Measurements from ENCODE around the gene PPP2R2C.

Gene PPP2R2C

DNA sequence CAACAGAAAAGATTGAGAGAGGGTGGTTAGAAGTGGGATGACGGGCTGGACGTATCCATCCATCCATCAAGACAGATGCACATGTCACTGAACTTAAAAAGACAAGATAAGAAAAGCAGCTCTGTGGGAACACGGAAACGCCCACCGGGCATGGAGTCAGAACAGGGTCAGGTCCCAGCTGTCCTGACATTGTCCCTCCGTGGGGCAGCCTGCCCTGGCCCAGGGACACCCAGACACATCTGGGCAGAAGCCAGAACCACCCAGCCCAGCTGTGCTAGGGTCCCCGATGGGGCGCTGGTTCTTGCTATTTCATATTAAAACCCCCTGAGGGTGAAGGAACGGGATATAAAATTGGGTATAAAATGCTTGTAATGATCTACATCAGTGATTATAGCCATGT is 88.5 kb downstream of the PPP2R2C start:
- in situ Hi-C loops (cut with MboI; ENCODE audit: low sequenced_read_pairs) = no loop called here

GRCh38 chr4:6383009-6383404 is 89.4 kb downstream of the PPP2R2C start:
- in situ Hi-C loops (cut with MboI; ENCODE audit: low sequenced_read_pairs) = no loop called here

GRCh38 chr4:6381571-6382123 is 90.8 kb downstream of the PPP2R2C start:
- in situ Hi-C loops (cut with MboI; ENCODE audit: low sequenced_read_pairs) = no loop called here

- in situ Hi-C loops (cut with MboI; ENCODE audit: low sequenced_read_pairs) = no loop called here
These were observed 91.5 kb downstream of the PPP2R2C start for GRCh38 chr4:6380746-6381410.

- in situ Hi-C loops (cut with MboI; ENCODE audit: low sequenced_read_pairs) = no loop called here
These were observed 92.4 kb downstream of the PPP2R2C start for GRCh38 chr4:6379767-6380745.

- in situ Hi-C loops (cut with MboI; ENCODE audit: low sequenced_read_pairs) = no loop called here
These were observed 93.6 kb downstream of the PPP2R2C start for GRCh38 chr4:6378493-6379445.

DNA sequence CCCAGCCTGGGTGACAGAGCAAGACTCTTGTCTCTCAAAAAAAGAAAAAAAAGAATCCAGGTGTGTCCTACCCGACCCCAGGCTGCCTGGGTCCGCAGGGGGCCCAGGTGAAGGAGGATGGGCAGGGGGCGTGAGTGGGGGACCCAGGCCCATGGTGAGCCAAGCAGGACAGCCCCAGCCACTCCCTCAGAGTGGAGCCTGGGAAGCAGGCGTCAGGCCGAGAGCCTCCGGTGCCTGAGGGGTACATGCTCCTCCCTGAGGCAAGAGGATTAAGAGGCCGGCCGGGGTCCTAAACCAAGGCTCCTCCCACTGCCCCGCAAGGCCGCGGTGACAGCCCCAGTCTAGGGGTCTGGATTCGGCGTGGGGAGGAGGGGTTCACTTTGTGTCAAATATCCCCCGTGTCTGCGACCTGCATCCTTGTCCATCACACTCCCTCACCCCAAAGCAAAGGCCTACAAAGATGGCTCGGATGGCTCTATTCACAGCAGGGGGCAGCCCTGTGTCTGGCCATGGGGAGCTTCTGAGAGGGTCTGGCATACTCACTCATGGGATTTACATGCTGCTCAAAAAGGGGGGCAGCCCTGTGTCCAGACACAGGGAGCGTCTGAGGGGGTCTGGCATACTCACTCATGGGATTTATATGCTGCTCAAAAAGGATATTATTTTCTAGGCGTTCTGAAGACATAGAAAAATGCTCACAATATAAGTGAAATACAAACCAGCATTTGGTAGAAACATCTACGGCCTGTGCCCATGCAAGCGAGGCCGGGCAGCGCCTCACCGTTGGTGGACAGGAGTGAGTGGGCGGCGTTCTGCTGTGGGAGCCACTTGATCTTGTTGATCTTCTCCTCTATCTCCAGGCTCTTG is 94.6 kb downstream of the PPP2R2C start:
- in situ Hi-C loops (cut with MboI; ENCODE audit: low sequenced_read_pairs) = no loop called here

- in situ Hi-C loops (cut with MboI; ENCODE audit: low sequenced_read_pairs) = no loop called here
These were observed 96.7 kb downstream of the PPP2R2C start for GRCh38 chr4:6375620-6376295.

GRCh38 chr4:6374575-6374974 is 97.8 kb downstream of the PPP2R2C start:
- in situ Hi-C loops (cut with MboI; ENCODE audit: low sequenced_read_pairs) = no loop called here

GRCh38 chr4:6373541-6374410 is 98.6 kb downstream of the PPP2R2C start:
- in situ Hi-C loops (cut with MboI; ENCODE audit: low sequenced_read_pairs) = no loop called here

DNA sequence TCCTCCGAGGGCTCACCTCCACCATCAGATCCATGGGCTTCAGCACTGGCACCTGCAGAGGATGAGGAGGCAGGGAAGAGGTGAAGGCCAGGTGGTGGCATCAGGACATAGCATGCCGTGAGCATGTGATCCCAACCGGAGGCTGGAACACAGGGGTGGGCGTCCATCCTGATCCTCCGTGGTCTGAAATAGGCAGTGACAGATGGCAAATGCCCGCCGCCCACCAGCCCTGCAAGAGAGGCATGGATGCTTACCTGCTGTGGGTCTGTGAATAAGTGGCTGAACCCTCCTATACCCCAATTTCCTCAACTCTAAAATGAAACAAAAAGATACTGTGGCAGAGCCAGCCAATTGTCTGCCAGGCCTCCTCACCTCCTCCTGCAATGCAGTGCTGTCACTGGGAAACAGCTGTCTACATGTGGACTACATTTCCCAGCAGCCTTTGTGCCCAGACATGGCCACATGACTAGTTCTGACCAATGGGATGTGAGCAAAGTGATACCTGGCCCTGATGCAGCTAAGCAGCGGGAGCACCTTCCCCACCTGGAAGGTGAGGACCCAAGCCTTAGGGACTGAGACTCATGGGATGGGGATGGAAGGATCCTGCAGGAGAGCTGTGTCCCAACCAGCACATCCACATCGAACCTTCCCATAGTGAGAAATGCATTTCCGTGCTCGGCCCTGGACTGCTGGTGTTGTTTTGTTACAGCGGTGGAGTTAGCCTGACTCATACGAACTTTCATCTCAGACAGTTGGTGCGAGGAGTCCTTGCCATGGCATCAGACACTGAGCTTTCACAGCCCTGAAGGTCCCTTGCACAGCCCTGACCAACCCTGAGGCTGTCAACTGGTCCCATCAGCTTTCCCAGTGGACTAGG is 99.5 kb downstream of the PPP2R2C start:
- in situ Hi-C loops (cut with MboI; ENCODE audit: low sequenced_read_pairs) = no loop called here

- in situ Hi-C loops (cut with MboI; ENCODE audit: low sequenced_read_pairs) = no loop called here
These were observed 100.6 kb downstream of the PPP2R2C start for GRCh38 chr4:6371812-6372211.

DNA sequence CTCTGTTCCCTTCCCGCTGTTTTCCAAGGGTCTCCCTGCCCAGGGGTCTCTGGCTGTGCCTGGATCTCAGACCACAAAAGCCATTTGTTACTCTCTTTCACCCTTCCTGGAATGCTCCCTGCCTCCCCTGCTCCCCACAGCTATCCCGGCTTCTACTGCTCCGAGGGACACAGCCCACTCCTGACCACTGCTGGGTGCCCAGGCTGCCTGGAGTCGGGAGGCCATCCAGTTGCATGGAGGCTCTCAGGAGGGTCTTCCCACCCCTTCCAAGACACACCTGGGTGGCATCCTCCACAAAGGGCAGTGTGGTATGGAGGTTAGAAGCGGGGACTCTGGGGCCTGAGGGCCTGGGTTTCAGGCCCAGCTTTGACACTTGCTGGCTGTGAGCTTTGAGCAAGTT is 101.1 kb downstream of the PPP2R2C start:
- in situ Hi-C loops (cut with MboI; ENCODE audit: low sequenced_read_pairs) = no loop called here

- in situ Hi-C loops (cut with MboI; ENCODE audit: low sequenced_read_pairs) = no loop called here
These were observed 102.3 kb downstream of the PPP2R2C start for GRCh38 chr4:6369924-6370645.

DNA sequence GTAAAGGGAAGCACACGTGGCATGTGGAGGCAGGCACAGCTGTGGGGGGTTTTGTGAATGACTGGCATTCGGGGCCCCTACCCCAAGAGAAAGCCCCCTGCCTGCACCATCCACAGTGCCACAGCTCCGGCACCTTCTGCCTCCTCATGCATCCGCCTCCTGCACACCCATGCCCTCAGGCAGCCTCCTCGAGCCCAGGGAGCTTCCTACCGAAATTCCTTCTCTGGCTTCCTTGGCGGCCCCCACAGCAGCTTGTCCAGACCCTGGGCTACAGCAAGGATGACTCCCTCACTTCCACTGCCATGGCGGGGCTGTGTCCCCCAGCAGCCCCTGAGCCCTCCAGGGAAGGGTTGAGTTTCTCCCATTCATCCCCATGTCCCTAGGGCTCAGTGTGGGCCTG is 102.9 kb downstream of the PPP2R2C start:
- in situ Hi-C loops (cut with MboI; ENCODE audit: low sequenced_read_pairs) = no loop called here

- in situ Hi-C loops (cut with MboI; ENCODE audit: low sequenced_read_pairs) = no loop called here
These were observed 103.4 kb downstream of the PPP2R2C start for GRCh38 chr4:6369035-6369434.

DNA sequence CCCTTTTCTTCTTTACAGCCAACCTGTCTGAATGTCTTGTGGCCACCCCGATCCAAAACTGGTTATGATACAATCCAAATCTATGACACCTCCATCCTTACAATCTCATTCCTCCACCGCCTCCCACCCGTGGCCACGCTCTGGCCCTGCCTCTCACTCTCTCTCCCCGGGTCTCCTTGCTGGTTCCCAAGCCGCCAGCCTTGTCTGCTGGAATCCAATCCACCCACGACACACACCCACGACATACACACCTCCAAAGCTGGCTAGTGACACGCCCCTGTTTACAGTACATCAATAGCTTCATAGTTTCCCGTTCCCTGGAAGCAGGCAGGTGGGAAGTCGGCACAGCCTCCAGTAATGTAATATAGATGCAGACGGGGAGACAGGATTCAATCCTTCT is 103.8 kb downstream of the PPP2R2C start:
- in situ Hi-C loops (cut with MboI; ENCODE audit: low sequenced_read_pairs) = no loop called here
